Endometrial microvascular endothelial cells (primary cell): ENCODE results near the gene CACNA1C. TPM values are rescaled to one million over a fixed set of nuclear protein-coding genes. Genes with fewer than 3 reads are reported as not detected.
"Not testable (repeated sequence)": the region's sequence is repeated elsewhere in the genome, so short reads cannot be mapped to it uniquely, and the experiment has no call there.

Source experiments
- in situ Hi-C: cut with HindIII; loops from 2 replicates; pipeline ENCODE4 v1.10.0; 2017; ENCODE audit warnings: low sequenced_read_pairs, low pct_unique_long_range_greater_than_20kb; ENCODE audit errors: inconsistent ontology term
- total RNA-seq: library from RNA; depleted of rRNA; stranded (reverse); fragments of >200 nt; gene quantifications from one replicate; pipeline ENCODE4 v1.2.3, GENCODE V29; 2015; ENCODE audit errors: inconsistent ontology term

The CACNA1C gene
- total RNA-seq, 1 donor from 2014 or later: not detected

DNA sequence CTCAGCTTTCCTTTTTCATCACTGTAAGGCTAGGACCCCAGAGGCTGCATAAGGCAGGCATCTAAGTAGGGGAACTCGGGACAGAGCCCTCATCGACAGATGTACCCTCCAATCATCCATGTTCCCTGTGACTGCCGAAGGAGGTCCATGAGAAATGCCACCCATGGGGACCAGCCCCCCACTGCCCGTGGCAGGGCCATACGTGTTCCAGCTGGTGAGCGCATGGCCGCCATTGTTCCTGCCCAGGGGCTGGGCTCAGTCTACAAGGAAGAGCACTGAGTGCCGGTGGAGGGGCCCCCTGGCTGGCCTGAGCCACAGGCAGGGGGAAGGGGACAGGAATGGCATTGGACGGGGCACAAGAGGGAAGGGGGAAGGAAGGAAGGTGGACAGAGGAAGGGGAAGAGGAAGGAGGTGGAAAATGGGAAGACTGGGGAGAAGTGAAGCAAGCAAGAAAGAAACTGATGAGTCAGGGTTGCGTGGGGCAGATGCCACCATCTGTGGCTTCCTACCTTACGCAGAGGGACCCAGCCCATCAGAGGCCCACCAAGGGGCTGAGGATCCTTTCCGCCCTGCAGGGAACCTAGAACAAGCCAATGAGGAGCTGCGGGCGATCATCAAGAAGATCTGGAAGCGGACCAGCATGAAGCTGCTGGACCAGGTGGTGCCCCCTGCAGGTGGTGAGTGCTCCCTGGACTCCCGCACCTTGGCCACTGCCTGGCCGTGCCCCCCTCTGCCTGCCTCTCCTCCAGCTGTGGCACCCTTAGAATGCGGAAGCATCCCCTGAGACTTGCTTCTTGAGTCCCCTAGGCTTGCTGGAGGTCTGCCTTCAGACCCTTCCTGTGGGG is 621.4 kb downstream of the CACNA1C start:
- in situ Hi-C loops: no loop called here

DNA sequence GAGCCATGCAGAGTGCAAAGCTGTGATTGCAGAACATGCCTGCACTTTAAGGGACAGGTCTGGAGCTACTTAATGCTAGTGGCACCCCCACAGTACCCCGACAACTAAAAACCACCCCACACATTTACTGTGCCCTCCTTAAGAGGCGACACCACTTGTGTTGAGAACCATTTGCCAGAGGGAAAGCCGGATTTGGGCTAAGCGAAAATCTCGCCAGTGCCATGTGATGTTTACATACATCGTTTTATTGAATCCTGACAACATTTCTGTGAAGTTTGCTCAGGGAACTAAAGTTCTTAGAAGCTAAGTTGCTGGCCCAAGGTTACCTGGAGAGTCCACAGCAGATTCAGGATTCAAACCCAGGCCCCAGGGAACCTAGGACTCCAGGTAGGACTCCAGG is 623.0 kb downstream of the CACNA1C start:
- in situ Hi-C loops: no loop called here

DNA sequence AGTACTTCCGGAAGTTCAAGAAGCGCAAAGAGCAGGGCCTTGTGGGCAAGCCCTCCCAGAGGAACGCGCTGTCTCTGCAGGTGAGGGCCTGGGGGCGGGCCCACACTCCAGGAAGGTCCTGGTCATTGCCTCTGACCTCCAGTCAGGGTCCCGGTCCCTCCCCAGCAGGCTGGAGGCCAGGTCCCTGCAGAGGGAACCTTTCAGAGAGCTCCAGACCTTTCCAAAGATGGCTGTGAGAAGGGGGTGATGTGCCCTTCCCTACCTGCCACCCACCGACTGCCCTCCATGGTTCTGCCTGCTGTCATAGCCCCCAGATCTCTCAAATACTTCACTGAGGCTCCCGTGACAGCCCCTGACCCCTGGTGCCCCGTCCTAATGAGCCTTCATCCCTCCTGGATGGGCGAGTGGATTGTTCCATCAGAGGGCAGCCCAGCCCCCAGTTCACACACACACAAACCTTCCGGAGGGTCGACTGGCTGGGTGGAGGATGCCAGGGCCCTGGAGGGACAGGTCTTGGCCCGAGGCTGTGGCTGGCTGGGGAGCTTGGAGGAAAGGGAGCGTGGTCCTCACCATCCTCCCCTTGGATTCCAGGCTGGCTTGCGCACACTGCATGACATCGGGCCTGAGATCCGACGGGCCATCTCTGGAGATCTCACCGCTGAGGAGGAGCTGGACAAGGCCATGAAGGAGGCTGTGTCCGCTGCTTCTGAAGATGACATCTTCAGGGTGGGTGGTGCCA is 624.5 kb downstream of the CACNA1C start:
- in situ Hi-C loops: no loop called here

DNA sequence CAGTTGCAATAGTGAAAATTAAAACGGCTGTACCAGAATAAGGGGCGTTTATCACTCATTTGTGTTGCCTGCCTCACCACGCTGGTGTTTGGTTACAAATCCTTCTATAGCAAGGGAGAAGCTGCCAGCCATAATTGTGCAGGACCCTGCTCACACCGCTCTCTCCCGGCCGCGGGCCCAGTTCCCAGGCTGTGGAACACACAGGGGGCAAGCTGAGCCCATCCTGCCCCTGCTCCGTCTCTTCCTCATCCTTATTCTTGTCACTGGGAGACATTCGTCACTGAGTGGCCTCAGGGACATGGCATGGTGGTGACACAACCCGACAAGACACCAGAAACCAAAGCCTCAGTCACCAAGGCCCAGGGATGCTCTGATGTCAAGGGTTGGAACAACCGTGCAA is 625.6 kb downstream of the CACNA1C start:
- in situ Hi-C loops: no loop called here

DNA sequence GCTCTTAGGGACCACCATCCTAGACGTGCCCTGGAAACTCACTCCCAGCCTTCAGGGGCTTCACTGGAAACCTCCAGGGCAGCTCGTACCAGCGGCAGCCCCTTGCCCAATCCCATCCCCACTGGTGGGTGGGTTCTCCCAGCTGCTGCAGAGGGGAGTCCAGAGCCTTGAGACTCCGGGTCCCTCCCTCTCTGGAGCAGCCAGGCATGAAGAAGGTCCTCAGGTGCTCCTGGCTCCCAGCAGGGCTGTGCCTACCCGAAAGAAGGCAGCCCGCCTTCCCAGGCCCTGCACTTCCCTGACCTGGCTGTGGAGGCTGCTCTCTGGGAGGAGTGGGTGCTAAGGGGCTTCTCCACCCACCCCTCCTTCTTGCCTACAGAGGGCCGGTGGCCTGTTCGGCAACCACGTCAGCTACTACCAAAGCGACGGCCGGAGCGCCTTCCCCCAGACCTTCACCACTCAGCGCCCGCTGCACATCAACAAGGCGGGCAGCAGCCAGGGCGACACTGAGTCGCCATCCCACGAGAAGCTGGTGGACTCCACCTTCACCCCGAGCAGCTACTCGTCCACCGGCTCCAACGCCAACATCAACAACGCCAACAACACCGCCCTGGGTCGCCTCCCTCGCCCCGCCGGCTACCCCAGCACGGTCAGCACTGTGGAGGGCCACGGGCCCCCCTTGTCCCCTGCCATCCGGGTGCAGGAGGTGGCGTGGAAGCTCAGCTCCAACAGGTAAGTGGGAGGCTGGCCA is 626.5 kb downstream of the CACNA1C start:
- in situ Hi-C loops: no loop called here

DNA sequence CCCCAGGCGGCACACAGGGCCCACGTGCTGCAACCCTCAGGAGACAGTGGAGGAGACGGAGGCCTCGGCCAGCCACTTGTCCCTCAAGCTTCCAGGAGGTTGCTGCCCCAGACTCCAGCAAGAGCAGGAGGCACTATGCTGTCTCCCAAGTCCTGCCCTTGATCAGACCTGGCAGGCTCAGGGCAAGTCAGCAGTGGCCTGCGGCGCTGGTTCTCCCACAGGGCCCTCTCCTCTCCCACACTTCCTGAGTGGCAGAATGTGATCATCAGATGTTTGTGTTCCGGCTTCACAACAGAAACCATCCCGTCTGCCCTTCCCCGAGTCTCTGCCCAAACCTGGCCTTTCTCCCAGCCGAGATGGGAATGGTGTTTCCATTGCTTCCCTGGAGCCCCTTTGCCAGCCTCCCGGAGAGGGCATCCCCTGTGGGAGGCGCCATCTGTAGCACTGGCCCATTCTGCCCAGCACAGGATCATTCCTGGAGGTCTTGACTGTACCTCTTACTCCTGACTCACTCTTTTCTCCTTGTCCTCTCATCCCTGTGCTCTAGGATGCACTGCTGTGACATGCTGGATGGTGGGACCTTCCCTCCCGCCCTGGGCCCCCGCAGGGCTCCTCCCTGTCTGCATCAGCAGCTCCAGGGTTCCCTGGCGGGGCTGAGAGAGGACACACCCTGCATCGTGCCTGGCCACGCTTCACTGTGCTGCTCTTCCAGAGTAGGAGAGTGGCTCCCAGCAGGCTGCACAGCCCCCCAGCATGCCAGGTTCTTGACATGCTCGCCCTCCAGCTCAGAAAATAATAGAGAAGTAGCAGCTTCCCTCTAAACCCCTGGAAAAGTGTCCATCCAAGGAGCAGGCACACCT is 627.3 kb downstream of the CACNA1C start:
- in situ Hi-C loops: no loop called here

DNA sequence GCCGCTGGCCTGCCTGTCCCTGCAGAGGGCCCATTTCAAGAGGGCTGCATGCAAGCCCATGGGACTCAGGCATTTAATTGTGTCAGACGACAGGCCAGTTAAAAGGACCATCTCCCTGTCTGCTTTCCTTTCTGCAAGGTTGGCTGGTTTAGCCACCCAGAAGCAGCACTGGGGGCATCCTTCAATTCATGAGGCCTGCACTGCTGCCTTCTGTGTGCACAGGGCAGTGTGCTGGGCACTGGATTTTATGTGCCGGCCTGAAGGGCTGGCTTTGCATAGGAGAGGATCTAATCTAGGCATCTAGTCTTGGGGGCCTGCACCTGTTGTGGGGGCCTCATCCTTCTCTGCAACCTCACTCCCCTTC is 627.9 kb downstream of the CACNA1C start:
- in situ Hi-C loops: no loop called here

DNA sequence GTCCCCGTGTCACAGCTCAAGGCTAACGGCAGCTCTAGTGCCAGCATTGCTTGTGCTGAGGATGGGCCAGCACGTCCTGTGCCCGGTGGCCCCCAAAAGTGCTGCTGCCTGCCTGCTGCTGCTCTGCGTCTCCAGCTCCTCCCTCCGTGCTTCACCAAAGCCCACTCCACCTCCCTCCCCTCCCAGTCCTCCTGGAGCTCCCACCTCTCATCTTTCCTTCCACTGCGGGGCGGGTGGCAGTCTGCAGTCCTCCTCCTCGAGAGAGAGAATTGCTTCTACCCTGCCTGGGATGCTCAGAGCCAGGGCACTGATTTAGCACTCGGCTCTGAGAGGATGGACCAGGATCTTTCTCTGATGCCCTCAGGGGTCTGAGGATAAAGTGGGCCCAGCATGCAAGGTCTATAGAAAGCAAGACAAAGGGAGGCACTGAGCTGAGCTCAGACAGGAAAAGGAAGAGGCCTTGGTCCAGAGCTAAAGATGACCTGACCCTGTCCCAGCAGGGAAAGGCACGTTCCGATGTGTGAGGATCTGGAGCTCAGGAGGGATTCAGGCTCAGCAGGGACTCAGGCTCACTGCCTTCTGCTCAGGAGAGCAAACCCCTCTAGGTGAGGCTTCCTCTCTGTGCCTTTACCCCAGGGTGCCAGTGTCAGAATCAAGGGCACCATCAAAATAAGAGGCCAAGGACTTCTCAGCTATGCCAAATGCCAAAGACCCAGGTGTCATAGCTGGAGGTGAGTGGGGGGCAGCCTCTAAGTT is 628.8 kb downstream of the CACNA1C start:
- in situ Hi-C loops: no loop called here

DNA sequence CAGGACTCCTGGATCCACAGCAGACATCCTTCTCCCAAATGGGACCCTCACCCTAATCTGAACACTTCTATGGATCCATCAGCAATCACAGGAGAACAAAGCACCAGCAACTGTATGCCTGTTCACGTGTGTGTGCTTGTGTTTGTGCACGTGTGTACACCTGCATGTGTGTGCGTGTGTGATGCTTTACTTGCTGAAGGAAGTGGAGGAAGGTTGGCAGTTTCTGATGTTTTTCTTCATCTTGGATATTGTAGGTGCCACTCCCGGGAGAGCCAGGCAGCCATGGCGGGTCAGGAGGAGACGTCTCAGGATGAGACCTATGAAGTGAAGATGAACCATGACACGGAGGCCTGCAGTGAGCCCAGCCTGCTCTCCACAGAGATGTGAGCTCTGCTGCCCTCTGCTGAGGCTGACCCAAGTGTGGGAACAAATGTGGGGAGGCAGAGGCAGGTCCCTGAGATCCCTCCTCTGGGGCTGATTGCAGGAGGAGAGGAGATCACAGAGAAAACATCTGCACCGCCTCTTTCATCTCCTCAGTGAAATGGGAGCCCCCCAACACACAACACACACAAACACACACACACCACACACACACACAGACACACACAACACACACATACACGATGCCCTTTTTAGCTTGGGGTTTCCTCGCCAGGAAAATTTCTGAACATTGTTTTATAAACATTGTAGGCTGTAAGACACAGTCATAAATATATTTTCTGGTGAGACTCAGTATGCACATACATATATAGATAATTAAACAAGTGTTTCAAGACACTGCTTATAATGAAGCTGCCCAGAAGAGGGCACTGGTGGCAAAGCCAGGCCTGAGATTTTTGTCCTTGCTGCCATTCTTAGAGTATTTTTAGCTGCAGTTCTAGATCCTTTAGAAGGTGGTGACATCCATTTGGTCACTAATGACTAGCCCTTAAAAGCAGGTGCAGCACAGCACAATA is 629.8 kb downstream of the CACNA1C start:
- in situ Hi-C loops: no loop called here

DNA sequence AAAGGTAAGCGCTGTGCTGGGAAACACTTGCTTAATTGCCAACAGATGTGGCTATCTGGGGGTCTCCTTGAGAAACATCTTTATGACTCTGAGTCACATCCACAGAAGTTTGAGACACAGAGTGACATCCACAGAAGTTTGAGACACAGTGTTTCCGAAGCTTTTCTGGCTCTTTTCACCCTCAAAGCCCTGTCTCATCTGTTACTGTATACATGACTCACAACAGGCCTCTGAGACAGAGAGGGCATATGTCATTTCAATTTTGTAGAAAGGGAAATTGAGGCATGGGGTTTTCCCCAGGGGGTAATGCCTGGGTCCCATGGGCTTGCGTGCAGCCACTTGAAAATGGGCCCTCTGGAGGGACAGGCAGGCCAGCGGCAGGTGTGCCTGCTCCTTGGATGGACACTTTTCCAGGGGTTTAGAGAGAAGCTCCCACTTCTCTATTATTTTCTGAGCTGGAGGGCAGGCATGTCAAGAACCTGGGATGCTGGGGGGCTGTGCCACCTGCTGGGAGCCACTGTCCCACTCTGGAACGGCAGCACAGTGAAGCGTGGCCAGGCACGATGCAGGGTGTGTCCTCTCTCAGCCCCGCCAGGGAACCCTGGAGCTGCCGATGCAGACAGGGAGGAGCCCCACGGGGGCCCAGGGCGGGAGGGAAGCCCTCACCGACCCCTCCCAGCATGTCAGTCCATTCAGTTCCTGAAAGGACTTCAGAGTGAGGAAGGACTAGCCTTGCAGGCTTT is 630.7 kb downstream of the CACNA1C start:
- in situ Hi-C loops: no loop called here

DNA sequence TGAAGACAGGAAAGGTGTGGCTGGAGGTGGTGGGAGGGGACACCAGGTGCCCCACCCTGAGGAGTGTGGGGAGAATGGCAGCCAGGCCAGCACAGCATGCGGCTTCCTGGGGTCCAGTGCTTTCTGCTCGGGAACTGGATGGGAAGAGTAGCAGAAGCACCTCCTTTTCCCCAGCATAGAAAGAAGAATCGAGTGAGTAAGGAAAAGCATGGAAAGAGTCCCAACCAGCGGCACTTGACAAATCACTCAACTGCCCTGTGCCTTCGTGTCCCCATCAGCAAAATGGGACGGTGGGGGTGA is 631.2 kb downstream of the CACNA1C start:
- in situ Hi-C loops: not testable (repeated sequence)

DNA sequence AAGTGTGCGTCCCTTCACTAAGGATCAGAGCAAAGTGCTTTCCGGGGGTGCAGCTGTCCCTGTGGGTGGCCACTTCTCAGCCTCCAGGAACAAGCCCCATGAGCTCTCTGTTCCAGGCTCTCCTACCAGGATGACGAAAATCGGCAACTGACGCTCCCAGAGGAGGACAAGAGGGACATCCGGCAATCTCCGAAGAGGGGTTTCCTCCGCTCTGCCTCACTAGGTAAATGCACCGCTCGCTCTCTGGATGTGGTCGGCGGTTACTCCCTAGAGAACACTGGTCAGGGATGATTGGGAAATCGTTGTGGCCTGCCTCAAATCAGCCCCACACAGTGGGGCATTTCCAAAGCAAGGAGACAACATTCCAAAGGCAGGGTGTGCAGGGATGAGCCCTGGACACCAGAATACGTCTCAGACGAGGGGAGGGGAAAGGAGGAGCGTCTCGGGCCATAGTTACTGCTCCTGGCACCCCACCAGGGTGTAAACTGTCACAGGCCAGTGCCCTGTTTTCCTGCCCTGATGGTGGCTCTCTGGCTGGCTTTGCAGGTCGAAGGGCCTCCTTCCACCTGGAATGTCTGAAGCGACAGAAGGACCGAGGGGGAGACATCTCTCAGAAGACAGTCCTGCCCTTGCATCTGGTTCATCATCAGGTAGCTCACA is 633.0 kb downstream of the CACNA1C start:
- in situ Hi-C loops: not testable (repeated sequence)

DNA sequence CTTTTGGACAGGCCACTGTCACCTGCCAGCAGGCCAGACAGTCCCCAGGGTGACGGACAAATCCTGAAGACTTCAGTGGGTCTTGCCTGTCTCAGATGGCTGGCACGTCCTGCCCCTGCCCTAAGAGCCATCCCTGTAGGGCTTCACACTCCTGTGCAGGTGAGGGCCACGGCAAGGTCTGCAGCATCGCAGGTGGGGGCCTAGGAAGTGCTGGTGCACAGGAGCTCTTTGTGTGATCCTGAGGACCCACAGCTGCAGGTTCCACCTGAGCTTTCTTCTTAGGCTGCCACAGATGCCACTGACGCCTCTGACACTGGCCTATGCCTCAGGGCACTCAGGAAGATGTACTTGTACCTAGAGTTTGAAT is 633.5 kb downstream of the CACNA1C start:
- in situ Hi-C loops: no loop called here

DNA sequence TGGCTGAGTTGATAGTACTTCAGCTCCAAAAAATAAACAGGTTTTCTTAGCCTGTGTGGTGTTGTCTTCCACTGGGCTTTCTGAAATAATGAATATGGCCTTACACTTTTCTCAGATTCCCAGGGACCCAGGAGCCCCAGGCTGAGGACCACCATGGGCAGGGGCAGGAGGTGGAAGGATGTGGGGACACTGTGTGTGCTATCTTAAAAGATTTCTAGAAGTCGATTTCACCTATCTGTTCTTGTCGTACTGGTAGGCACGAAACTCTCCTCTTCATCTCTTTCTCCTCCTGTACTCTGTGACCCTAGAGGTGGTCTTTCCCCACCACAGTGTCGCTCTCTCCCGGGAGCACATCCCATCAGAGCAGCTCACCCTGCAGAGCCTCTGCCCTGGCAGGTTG is 634.3 kb downstream of the CACNA1C start:
- in situ Hi-C loops: no loop called here

DNA sequence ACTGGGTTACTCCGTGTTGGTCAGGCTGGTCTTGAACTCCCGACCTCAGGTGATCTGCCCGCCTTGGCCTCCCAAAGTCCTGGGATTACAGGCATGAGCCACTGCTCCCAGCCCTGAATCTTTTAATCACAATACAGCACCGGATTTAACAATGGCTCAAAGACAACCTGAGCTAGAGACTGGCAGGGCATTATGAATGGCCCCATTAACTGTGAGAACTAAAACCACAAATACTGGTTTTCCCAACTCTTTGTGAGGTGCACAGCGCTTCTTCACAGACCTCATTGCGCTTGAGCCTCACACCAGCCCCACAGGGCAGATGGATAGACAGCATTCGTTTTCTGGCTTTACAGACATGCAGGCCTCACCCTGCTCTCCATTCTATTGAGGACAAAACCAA is 634.9 kb downstream of the CACNA1C start:
- in situ Hi-C loops: no loop called here

DNA sequence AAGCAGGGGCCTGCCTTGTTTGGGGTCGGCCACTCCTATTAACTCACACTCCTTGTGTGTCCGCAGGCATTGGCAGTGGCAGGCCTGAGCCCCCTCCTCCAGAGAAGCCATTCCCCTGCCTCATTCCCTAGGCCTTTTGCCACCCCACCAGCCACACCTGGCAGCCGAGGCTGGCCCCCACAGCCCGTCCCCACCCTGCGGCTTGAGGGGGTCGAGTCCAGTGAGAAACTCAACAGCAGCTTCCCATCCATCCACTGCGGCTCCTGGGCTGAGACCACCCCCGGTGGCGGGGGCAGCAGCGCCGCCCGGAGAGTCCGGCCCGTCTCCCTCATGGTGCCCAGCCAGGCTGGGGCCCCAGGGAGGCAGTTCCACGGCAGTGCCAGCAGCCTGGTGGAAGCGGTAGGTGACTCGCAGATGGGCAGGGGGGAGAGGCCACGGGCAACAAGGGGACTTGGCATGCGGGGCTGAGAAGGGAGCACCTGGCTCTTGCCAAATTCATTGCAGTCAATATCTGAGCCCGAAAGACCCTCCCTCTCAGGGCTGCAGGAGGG is 635.7 kb downstream of the CACNA1C start:
- in situ Hi-C loops: no loop called here
